ENCODE results near the gene SLC29A1. TPM values are rescaled to one million over a fixed set of nuclear protein-coding genes. Genes with fewer than 3 reads are reported as not detected.
A peak's percentile ranks its signal among the peaks of the same experiment; 100 is the strongest.

SLC29A1 gene
- total and polyA plus RNA-seq, 9 of the 15 experiments (the other 6 are each of a cell fraction or from before 2014, with no cell fraction given) = 18.9 to 170 (median 57.7) TPM

DNA sequence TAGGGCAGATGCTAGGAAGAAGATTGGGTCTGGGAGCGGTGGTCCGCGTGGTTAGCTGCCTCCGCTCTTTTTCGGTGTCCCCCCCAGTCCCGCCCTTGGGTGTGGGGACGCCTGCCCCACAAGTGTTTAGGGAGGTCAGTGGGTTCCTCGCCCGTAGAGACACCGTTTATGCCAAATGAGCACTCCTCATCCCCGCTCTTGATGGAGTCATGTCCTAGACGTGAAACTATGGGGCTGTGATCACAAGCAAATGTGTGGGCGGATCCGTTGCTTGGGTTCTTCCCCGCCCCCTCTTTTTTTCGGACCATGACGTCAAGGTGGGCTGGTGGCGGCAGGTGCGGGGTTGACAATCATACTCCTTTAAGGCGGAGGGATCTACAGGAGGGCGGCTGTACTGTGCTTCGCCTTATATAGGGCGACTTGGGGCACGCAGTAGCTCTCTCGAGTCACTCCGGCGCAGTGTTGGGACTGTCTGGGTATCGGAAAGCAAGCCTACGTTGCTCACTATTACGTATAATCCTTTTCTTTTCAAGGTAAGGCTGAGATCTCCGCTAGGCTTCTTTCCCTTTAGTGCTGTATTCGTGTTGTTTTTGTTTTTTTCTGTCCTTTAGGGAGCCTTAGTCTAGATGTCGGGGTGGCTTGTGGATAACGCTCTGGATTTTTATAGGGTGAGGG is 23.4 kb downstream of the SLC29A1 start, which contains the start of gene HSP90AB1 (continued):
- no peak; the same call in 1 of the 2 replicates for TF ChIP-seq PHTF2 (CRISPR knock-in tag; IDR thresholded peaks at IDR 0.05)
- TF ChIP-seq MECOM (CRISPR knock-in tag; IDR thresholded peaks at IDR 0.05) = no peak
- TF ChIP-seq GABPA (tag; conservative IDR thresholded peaks at IDR 0.05; ENCODE audit: low read depth) = no peak
- TF ChIP-seq NFRKB (IDR thresholded peaks at IDR 0.05; ENCODE audit: low read depth) = peak; percentile 99
- TF ChIP-seq, protein P1, sequence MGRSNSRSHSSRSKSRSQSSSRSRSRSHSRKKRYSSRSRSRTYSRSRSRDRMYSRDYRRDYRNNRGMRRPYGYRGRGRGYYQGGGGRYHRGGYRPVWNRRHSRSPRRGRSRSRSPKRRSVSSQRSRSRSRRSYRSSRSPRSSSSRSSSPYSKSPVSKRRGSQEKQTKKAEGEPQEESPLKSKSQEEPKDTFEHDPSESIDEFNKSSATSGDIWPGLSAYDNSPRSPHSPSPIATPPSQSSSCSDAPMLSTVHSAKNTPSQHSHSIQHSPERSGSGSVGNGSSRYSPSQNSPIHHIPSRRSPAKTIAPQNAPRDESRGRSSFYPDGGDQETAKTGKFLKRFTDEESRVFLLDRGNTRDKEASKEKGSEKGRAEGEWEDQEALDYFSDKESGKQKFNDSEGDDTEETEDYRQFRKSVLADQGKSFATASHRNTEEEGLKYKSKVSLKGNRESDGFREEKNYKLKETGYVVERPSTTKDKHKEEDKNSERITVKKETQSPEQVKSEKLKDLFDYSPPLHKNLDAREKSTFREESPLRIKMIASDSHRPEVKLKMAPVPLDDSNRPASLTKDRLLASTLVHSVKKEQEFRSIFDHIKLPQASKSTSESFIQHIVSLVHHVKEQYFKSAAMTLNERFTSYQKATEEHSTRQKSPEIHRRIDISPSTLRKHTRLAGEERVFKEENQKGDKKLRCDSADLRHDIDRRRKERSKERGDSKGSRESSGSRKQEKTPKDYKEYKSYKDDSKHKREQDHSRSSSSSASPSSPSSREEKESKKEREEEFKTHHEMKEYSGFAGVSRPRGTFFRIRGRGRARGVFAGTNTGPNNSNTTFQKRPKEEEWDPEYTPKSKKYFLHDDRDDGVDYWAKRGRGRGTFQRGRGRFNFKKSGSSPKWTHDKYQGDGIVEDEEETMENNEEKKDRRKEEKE (IDR thresholded peaks at IDR 0.05; ENCODE audit: borderline replicate concordance in 1 of 2, control insufficient read depth in 1 of 2, low read depth in 2 of 2, low read length in 1 of 2) = peak; percentile 88
- TF ChIP-seq DPF2 (IDR thresholded peaks at IDR 0.05) = peak; percentile 80
- no peak for TF ChIP-seq SPI1 (IDR thresholded peaks at IDR 0.05; ENCODE audit: borderline replicate concordance, low read depth, low read length)
- 0 out of 2 replicates have a peak, but pooled peaks have one; percentile 61 for TF ChIP-seq ZKSCAN1 (IDR thresholded peaks at IDR 0.05; ENCODE audit: low read depth, low read length)
- TF ChIP-seq NBN (IDR thresholded peaks at IDR 0.05; ENCODE audit: low read depth) = peak; percentile 95
- no peak; the same call in 1 of the 2 replicates for TF ChIP-seq LCOR (CRISPR knock-in tag; IDR thresholded peaks at IDR 0.05)
- TF ChIP-seq TCF3 (CRISPR knock-in tag; IDR thresholded peaks at IDR 0.05) = no peak; the same call in 1 of the 2 replicates
- TF ChIP-seq, protein P2, sequence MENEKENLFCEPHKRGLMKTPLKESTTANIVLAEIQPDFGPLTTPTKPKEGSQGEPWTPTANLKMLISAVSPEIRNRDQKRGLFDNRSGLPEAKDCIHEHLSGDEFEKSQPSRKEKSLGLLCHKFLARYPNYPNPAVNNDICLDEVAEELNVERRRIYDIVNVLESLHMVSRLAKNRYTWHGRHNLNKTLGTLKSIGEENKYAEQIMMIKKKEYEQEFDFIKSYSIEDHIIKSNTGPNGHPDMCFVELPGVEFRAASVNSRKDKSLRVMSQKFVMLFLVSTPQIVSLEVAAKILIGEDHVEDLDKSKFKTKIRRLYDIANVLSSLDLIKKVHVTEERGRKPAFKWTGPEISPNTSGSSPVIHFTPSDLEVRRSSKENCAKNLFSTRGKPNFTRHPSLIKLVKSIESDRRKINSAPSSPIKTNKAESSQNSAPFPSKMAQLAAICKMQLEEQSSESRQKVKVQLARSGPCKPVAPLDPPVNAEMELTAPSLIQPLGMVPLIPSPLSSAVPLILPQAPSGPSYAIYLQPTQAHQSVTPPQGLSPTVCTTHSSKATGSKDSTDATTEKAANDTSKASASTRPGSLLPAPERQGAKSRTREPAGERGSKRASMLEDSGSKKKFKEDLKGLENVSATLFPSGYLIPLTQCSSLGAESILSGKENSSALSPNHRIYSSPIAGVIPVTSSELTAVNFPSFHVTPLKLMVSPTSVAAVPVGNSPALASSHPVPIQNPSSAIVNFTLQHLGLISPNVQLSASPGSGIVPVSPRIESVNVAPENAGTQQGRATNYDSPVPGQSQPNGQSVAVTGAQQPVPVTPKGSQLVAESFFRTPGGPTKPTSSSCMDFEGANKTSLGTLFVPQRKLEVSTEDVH (IDR thresholded peaks at IDR 0.05; ENCODE audit: low read depth, partially characterized antibody) = no peak
- TF ChIP-seq, protein P3, sequence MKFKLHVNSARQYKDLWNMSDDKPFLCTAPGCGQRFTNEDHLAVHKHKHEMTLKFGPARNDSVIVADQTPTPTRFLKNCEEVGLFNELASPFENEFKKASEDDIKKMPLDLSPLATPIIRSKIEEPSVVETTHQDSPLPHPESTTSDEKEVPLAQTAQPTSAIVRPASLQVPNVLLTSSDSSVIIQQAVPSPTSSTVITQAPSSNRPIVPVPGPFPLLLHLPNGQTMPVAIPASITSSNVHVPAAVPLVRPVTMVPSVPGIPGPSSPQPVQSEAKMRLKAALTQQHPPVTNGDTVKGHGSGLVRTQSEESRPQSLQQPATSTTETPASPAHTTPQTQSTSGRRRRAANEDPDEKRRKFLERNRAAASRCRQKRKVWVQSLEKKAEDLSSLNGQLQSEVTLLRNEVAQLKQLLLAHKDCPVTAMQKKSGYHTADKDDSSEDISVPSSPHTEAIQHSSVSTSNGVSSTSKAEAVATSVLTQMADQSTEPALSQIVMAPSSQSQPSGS (CRISPR knock-in tag; IDR thresholded peaks at IDR 0.05) = peak; percentile 82; the same call in 1 of the 2 replicates
- peak; percentile 98 for TF ChIP-seq GTF2F1 (IDR thresholded peaks at IDR 0.05; ENCODE audit: low read depth, low read length)
- peak in 1 of 2 experiments; percentile 8; a peak in 2 of 4 replicates for TF ChIP-seq NRF1 (conservative IDR thresholded peaks at IDR 0.05 in 1 of 2, IDR thresholded peaks at IDR 0.05 in 1 of 2)
- no peak for TF ChIP-seq ZNF584 (CRISPR knock-in tag; IDR thresholded peaks at IDR 0.05; ENCODE audit: low read depth)
- TF ChIP-seq GATA2 (CRISPR knock-in tag; IDR thresholded peaks at IDR 0.05) = no peak
- TF ChIP-seq BHLHE40 (IDR thresholded peaks at IDR 0.05; ENCODE audit: low read length) = peak; percentile 87
- TF ChIP-seq BRF1 (IDR thresholded peaks at IDR 0.05; ENCODE audit: borderline replicate concordance, extremely low read depth, insufficient read length) = no peak
- TF ChIP-seq RBM15 (IDR thresholded peaks at IDR 0.05; ENCODE audit: insufficient read depth, low read length) = no peak
- TF ChIP-seq ZNF253 (CRISPR knock-in tag; conservative IDR thresholded peaks at IDR 0.05) = no peak
- TF ChIP-seq RUNX1 (IDR thresholded peaks at IDR 0.05; ENCODE audit: low read depth) = peak; percentile 26; the same call in 1 of the 2 replicates
